CD14-positive monocyte (primary cell): Measurements from ENCODE around the gene GPC6. TPM values are rescaled to one million over a fixed set of nuclear protein-coding genes. Genes with fewer than 3 reads are reported as not detected.

Experiments used
- DNase-seq, 3 donors: peaks; one replicate each; pipeline ENCODE4 v3.0.0-alpha.2; 2011 to 2022
- H2AFZ ChIP-seq: 2 replicates; pipeline ENCODE4 v1.6.0; 2012; ENCODE audit warnings: mild to moderate bottlenecking, low read depth, low read length, inconsistent platforms; ENCODE audit not compliant: insufficient read depth, poor library complexity, severe bottlenecking
- H3K27ac ChIP-seq, 2 donors: 1 replicate in 1 of 2; 2 replicates in 1 of 2; pipeline ENCODE4 v1.5.1; 2012 to 2013; ENCODE audit warnings: low read length in 2 of 2, control low read depth in 1 of 2, inconsistent platforms in 1 of 2, low read depth in 1 of 2, mild to moderate bottlenecking in 1 of 2
- H3K27me3 ChIP-seq, 2 donors: one replicate each; pipeline versions ENCODE4 v1.6.0 to v1.6.1; 2011 to 2013; ENCODE audit warnings: low read length in 2 of 2; ENCODE audit not compliant: control insufficient read depth in 2 of 2, insufficient read depth in 2 of 2
- H3K36me3 ChIP-seq, 2 donors: replicated peaks in 1 of 2; 1 replicate in 1 of 2; 2 replicates in 1 of 2; pipeline versions ENCODE4 v1.5.1 to v1.6.1; 2012 to 2013; ENCODE audit warnings: low read length in 2 of 2, control low read depth in 1 of 2, inconsistent platforms in 1 of 2, mild to moderate bottlenecking in 1 of 2; ENCODE audit not compliant: insufficient read depth in 2 of 2, control insufficient read depth in 1 of 2
- H3K4me1 ChIP-seq, 2 donors: 1 replicate in 1 of 2; 2 replicates in 1 of 2; pipeline versions ENCODE4 v1.5.1 to v1.6.1; 2012 to 2013; ENCODE audit warnings: low read length in 2 of 2, control low read depth in 1 of 2, inconsistent platforms in 1 of 2, mild to moderate bottlenecking in 1 of 2, moderate library complexity in 1 of 2; ENCODE audit not compliant: insufficient read depth in 2 of 2, control insufficient read depth in 1 of 2
- H3K4me2 ChIP-seq: replicated peaks from 2 replicates; pipeline ENCODE3; 2012; ENCODE audit warnings: low read length, moderate library complexity, mild to moderate bottlenecking; ENCODE audit not compliant: poor library complexity, severe bottlenecking; ENCODE audit errors: extremely low read depth
- H3K4me3 ChIP-seq, 3 experiments: fragments of 200-600 bp in 1 of 3; sonication (generic) in 1 of 3; replicated peaks in 1 of 3; 1 replicate in 2 of 3; 2 replicates in 1 of 3; pipeline ENCODE4 v1.5.1; 2011 to 2013; ENCODE audit warnings: low read length in 3 of 3, mild to moderate bottlenecking in 3 of 3, control low read depth in 2 of 3, low read depth in 2 of 3, inconsistent platforms in 1 of 3, moderate library complexity in 1 of 3
- H3K79me2 ChIP-seq: 2 replicates; pipeline ENCODE4 v1.6.0; 2012; ENCODE audit warnings: mild to moderate bottlenecking, control low read depth, inconsistent platforms, low read length, moderate library complexity; ENCODE audit not compliant: insufficient read depth
- H3K9ac ChIP-seq: 2 replicates; pipeline ENCODE4 v1.6.0; 2017; ENCODE audit warnings: low read length, mild to moderate bottlenecking; ENCODE audit not compliant: insufficient read depth, poor library complexity, severe bottlenecking
- H3K9me3 ChIP-seq, 2 donors: replicated peaks in 1 of 2; 1 replicate in 1 of 2; 2 replicates in 1 of 2; pipeline versions ENCODE4 v1.5.1 to v1.6.1; 2012 to 2013; ENCODE audit warnings: low read length in 2 of 2, control low read depth in 1 of 2; ENCODE audit not compliant: control insufficient read depth in 1 of 2, insufficient read depth in 1 of 2
- H4K20me1 ChIP-seq: 2 replicates; pipeline ENCODE4 v1.6.0; 2012; ENCODE audit warnings: mild to moderate bottlenecking, low read length, control low read depth, moderate library complexity; ENCODE audit not compliant: insufficient read depth
- H3K27ac Mint-ChIP-seq, 7 donors: one replicate each; pipeline ENCODE4 v1.8.0; 2020; ENCODE audit warnings: mild to moderate bottlenecking in 7 of 7, mixed read lengths in 7 of 7, moderate library complexity in 6 of 7, inconsistent platforms in 2 of 7
- H3K27me3 Mint-ChIP-seq, 3 donors: one replicate each; pipeline ENCODE4 v1.8.0; 2021 to 2022; ENCODE audit warnings: low read depth in 3 of 3, mild to moderate bottlenecking in 3 of 3, mixed read lengths in 3 of 3, moderate library complexity in 3 of 3, inconsistent platforms in 1 of 3
- H3K36me3 Mint-ChIP-seq, 2 donors: one replicate each; pipeline ENCODE4 v1.8.0; 2020; ENCODE audit warnings: mixed read lengths in 2 of 2, inconsistent platforms in 1 of 2, mild to moderate bottlenecking in 1 of 2
- H3K4me1 Mint-ChIP-seq: one replicate; pipeline ENCODE4 v1.8.0; 2020; ENCODE audit warnings: mild to moderate bottlenecking, mixed read lengths
- H3K4me3 Mint-ChIP-seq, 2 donors: one replicate each; pipeline ENCODE4 v1.8.0; 2020; ENCODE audit warnings: mild to moderate bottlenecking in 2 of 2, mixed read lengths in 2 of 2, moderate library complexity in 1 of 2
- H3K9me3 Mint-ChIP-seq, 7 donors: one replicate each; pipeline ENCODE4 v1.8.0; 2020 to 2022; ENCODE audit warnings: mixed read lengths in 7 of 7, mild to moderate bottlenecking in 6 of 7, moderate library complexity in 6 of 7, inconsistent platforms in 2 of 7
- WGBS: methylation state at CpG from one replicate; pipeline ENCODE4 v1.1.5; 2013; ENCODE audit warnings: missing lambda C conversion rate; ENCODE audit not compliant: insufficient coverage; 5-methylcytosine and 5-hydroxymethylcytosine counted together
- intact Hi-C, 2 donors: fragments of 100-400 bp; cut with micrococcal nuclease; formaldehyde crosslinking; loops; one replicate each; pipeline versions ENCODE4 v1.15.0 to v1.15.1; 2023
- polyA plus RNA-seq, 3 donors: library from polyadenylated mRNA; depleted of rRNA in 1 of 3; unstranded in 2 of 3; stranded (reverse) in 1 of 3; fragments of 300-500 nt in 2 of 3; fragments of >200 nt in 1 of 3; fragmentation: Illumina TruSeq in 2 of 3; gene quantifications; 1 replicate in 2 of 3; 2 replicates in 1 of 3; pipeline ENCODE4 v1.2.3, GENCODE V29; 2012 to 2021
- TF ChIP-seq, protein P1 (sequence below): fragments of 200-600 bp; IDR thresholded peaks from one replicate; pipeline ENCODE4 v1.8.0; 2022; ENCODE audit warnings: antibody characterized with exemption, mild to moderate bottlenecking

The GPC6 gene
- polyA plus RNA-seq, 3 donors: not detected

DNA sequence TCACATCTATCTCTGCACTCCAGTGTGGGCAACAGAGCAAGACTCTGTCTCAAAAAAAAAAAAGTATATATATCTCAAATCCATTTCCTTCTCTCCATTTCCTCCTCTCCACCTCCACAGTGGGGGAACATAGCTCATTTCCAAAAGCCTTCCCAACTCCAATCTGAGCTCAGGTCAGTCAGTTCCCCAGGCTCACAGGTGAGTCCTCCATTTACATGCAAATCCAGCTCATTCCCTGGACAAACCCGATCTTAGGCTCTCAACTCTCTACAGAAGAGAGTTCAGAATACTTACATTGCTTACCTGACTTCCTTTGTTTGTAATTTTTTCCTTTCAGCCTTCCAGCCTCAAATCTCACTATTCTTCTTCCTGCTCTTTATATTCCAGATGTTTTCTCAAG, 518.3 kb downstream of the GPC6 start:
- Mint-ChIP-seq H3K4me1 (no peaks in the 10 kb centered on the region), H3K4me3 (no peak overlapping the region), H3K27ac (no peak overlapping the region), H3K27me3 (no peaks in the 10 kb centered on the region), H3K9me3 (peaks cover 4 to 11% (median 7%) of the 10 kb centered on the region in 7 donors), H3K36me3 (no peaks in the 10 kb centered on the region)
- Histone ChIP-seq H3K36me3 (no peaks in the 10 kb centered on the region), H4K20me1 (no peaks in the 10 kb centered on the region), H3K4me2 (no peak overlapping the region), H3K27ac (no peak overlapping the region), H2AFZ (no peak overlapping the region), H3K79me2 (no peaks in the 10 kb centered on the region), H3K4me1 (no peaks in the 10 kb centered on the region), H3K9me3 (peaks cover 0 to 7% of the 10 kb centered on the region in 2 donors), H3K4me3 (no peak overlapping the region), H3K27me3 (no peaks in the 10 kb centered on the region), H3K9ac (no peak overlapping the region)
- TF ChIP-seq, protein P1, sequence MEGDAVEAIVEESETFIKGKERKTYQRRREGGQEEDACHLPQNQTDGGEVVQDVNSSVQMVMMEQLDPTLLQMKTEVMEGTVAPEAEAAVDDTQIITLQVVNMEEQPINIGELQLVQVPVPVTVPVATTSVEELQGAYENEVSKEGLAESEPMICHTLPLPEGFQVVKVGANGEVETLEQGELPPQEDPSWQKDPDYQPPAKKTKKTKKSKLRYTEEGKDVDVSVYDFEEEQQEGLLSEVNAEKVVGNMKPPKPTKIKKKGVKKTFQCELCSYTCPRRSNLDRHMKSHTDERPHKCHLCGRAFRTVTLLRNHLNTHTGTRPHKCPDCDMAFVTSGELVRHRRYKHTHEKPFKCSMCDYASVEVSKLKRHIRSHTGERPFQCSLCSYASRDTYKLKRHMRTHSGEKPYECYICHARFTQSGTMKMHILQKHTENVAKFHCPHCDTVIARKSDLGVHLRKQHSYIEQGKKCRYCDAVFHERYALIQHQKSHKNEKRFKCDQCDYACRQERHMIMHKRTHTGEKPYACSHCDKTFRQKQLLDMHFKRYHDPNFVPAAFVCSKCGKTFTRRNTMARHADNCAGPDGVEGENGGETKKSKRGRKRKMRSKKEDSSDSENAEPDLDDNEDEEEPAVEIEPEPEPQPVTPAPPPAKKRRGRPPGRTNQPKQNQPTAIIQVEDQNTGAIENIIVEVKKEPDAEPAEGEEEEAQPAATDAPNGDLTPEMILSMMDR: no peak
- DNase-seq: no peak
- 91% methylated on average over 1 of the region's 1 CpG for WGBS
- intact Hi-C loops: no loop called here

DNA sequence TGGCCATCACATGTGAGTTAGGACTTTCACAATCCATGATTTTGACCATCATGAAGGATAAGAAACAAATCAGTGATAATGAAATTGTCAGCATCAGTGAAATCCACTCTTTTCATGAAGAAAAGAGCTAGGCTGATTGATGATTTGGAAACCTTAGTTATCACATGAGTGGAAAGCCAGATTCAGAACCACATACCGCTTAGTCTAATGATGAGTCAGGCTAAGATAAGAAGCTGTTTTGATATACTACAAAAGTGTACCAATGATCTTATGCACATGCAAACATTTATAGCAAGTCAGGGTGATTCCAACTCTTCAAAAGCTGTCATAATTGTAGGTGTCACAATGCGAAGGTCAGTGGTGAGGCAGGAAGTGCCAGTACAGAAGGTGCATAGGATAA, 519.3 kb downstream of the GPC6 start:
- no peak overlapping the region for H3K4me3 Mint-ChIP-seq
- H3K36me3 Mint-ChIP-seq: no peaks in the 10 kb centered on the region
- H3K27me3 Mint-ChIP-seq: no peaks in the 10 kb centered on the region

More for the DNA sequence above, 519.3 kb downstream of the GPC6 start:
- Histone ChIP-seq H3K27me3 (no peaks in the 10 kb centered on the region), H3K4me1 (no peaks in the 10 kb centered on the region), H3K4me2 (no peak overlapping the region), H3K9me3 (peaks cover 0 to 7% of the 10 kb centered on the region in 2 donors), H3K4me3 (no peak overlapping the region), H3K9ac (no peak overlapping the region), H4K20me1 (no peaks in the 10 kb centered on the region), H3K79me2 (no peaks in the 10 kb centered on the region), H2AFZ (no peak overlapping the region), H3K36me3 (no peaks in the 10 kb centered on the region), H3K27ac (no peak overlapping the region)
- no peak for DNase-seq
- TF ChIP-seq, protein P1: no peak
- no peak overlapping the region for H3K27ac Mint-ChIP-seq
- intact Hi-C loops: no loop called here
- no CpG with 5 or more reads among the region's 2 CpGs for WGBS
- H3K9me3 Mint-ChIP-seq: peaks cover 4 to 11% (median 7%) of the 10 kb centered on the region in 7 donors
- H3K4me1 Mint-ChIP-seq: no peaks in the 10 kb centered on the region
